Tibial nerve (tissue), 4 donors: ENCODE measurements around the gene CHTOP. TPM values are rescaled to one million over a fixed set of nuclear protein-coding genes. Genes with fewer than 3 reads are reported as not detected.
"Not testable (repeated sequence)": the region's sequence is repeated elsewhere in the genome, so short reads cannot be mapped to it uniquely, and the experiment has no call there.

ENCODE experiments used
- DNase-seq, 2 donors: peaks; one replicate each; pipeline ENCODE4 v3.0.0-alpha.2; 2019; ENCODE audit warnings: low spot score in 2 of 2
- H3K27ac ChIP-seq, 4 donors: fragments of 200-600 bp; sonication (generic) in 3 of 4; one replicate each; pipeline ENCODE4 v1.5.1; 2017 to 2019; ENCODE audit warnings: mild to moderate bottlenecking in 1 of 4
- H3K27me3 ChIP-seq, 2 donors: fragments of 200-600 bp; sonication (generic) in 1 of 2; one replicate each; pipeline versions ENCODE4 v1.5.1 to v1.6.0; 2017 to 2019
- H3K36me3 ChIP-seq, 3 donors: fragments of 200-600 bp; sonication (generic); one replicate each; pipeline ENCODE4 v1.5.1; 2018 to 2019
- H3K4me1 ChIP-seq, 4 donors: fragments of 200-600 bp; sonication (generic) in 3 of 4; one replicate each; pipeline ENCODE4 v1.5.1; 2017 to 2019
- H3K4me3 ChIP-seq, 4 donors: fragments of 200-600 bp; sonication (generic) in 3 of 4; one replicate each; pipeline ENCODE4 v1.5.1; 2017 to 2019; ENCODE audit warnings: mild to moderate bottlenecking in 1 of 4, moderate library complexity in 1 of 4
- H3K9me3 ChIP-seq, 4 donors: fragments of 200-600 bp; sonication (generic) in 3 of 4; one replicate each; pipeline ENCODE4 v1.5.1; 2017 to 2019
- EP300 ChIP-seq, 2 donors: sonication (generic); formaldehyde crosslinking; IDR thresholded peaks; one replicate each; pipeline ENCODE4 v1.6.1; 2017; ENCODE audit warnings: antibody characterized with exemption in 2 of 2, mild to moderate bottlenecking in 1 of 2
- POLR2A ChIP-seq, 2 donors: fragments of 450-650 bp; IDR thresholded peaks; one replicate each; pipeline ENCODE4 v1.6.1; 2017; ENCODE audit warnings: antibody characterized with exemption in 2 of 2, mild to moderate bottlenecking in 2 of 2, moderate library complexity in 2 of 2
- WGBS, 2 donors: methylation state at CpG; one replicate each; pipeline ENCODE4 v1.1.5; 2018; 5-methylcytosine and 5-hydroxymethylcytosine counted together
- total RNA-seq, 4 donors: library from RNA; depleted of rRNA; stranded (reverse); fragments of >200 nt; gene quantifications; one replicate each; pipeline ENCODE4 v1.1.0, GENCODE V29; 2016
- TF ChIP-seq, protein P1 (sequence below), 5 experiments: fragments of 200-600 bp in 3 of 5; fragments of 450-650 bp in 2 of 5; sonication (generic) in 3 of 5; IDR thresholded peaks; one replicate each; pipeline ENCODE4 v1.5.1; 2016 to 2019; ENCODE audit warnings: antibody characterized with exemption in 5 of 5, mild to moderate bottlenecking in 3 of 5, moderate library complexity in 2 of 5

CHTOP gene
- total RNA-seq, 4 donors from 2014 or later: 49.0 to 66.6 (median 56.5) TPM

DNA sequence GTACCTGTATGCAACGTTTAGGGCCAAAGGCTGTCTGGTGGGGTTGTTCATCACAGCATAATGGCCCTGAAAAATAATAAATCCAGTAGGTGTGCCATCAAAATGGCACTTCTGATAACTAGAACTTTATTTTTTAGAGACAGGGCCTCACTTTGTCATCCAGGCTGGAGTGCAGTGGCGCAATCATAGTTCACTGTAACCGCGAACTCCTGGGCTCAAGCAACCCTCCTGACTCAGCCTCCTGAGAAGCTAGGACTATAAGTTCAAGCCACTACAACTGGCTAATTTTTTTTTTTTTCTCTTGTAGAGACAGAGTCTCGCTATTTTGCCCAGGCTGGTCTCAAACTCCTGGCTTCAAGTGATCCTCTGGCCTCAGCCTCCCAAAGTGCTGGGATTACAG is 29.3 kb downstream of the CHTOP start:
- H3K4me1 ChIP-seq: peaks cover 0 to 13% (median 4%) of the 10 kb centered on the region in 4 donors
- H3K36me3 ChIP-seq: peaks cover 2 to 81% (median 43%) of the 10 kb centered on the region in 3 donors
- WGBS, 2 donors: 87% methylated on average over 5 of the region's 5 CpGs
- H3K27me3 ChIP-seq: no peaks in the 10 kb centered on the region
- DNase-seq: no peak
- H3K27ac ChIP-seq: no peak overlapping the region
- TF ChIP-seq, protein P1, sequence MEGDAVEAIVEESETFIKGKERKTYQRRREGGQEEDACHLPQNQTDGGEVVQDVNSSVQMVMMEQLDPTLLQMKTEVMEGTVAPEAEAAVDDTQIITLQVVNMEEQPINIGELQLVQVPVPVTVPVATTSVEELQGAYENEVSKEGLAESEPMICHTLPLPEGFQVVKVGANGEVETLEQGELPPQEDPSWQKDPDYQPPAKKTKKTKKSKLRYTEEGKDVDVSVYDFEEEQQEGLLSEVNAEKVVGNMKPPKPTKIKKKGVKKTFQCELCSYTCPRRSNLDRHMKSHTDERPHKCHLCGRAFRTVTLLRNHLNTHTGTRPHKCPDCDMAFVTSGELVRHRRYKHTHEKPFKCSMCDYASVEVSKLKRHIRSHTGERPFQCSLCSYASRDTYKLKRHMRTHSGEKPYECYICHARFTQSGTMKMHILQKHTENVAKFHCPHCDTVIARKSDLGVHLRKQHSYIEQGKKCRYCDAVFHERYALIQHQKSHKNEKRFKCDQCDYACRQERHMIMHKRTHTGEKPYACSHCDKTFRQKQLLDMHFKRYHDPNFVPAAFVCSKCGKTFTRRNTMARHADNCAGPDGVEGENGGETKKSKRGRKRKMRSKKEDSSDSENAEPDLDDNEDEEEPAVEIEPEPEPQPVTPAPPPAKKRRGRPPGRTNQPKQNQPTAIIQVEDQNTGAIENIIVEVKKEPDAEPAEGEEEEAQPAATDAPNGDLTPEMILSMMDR (IDR thresholded peaks at IDR 0.05): no peak
- TF ChIP-seq EP300 (IDR thresholded peaks at IDR 0.05) (no peak), POLR2A (IDR thresholded peaks at IDR 0.05) (no peak)
- H3K4me3 ChIP-seq: no peak overlapping the region
- no peaks in the 10 kb centered on the region for H3K9me3 ChIP-seq

DNA sequence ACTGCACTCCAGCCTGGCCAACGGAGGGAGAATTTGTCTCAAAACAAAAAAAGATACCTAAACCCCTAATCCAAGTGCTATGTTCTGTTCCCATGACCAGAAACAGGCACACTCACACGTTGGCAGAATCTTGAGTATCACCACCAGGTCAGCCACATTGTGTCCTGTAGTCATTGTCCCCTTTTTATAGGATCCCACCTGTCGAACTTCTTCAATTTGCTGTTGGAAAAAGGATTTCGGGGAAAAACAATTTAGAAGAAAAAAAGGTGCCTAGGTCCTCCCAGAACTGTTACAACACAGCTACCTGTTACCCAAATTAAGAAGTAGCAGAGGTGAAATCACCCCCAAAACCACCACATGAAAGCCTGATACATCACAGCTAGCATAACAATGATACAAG is 33.6 kb downstream of the CHTOP start:
- Histone ChIP-seq H3K27me3 (no peaks in the 10 kb centered on the region), H3K27ac (no peak overlapping the region), H3K4me1 (peaks cover 0 to 25% (median 9%) of the 10 kb centered on the region in 4 donors), H3K4me3 (no peak overlapping the region), H3K9me3 (no peaks in the 10 kb centered on the region), H3K36me3 (peaks cover 2 to 69% (median 37%) of the 10 kb centered on the region in 3 donors)
- 83 to 91% methylated on average over 4 of the region's 4 CpGs for WGBS, 2 donors
- TF ChIP-seq, protein P1 (IDR thresholded peaks at IDR 0.05): no peak
- TF ChIP-seq POLR2A (IDR thresholded peaks at IDR 0.05) (no peak), EP300 (IDR thresholded peaks at IDR 0.05) (no peak)
- no peak for DNase-seq

DNA sequence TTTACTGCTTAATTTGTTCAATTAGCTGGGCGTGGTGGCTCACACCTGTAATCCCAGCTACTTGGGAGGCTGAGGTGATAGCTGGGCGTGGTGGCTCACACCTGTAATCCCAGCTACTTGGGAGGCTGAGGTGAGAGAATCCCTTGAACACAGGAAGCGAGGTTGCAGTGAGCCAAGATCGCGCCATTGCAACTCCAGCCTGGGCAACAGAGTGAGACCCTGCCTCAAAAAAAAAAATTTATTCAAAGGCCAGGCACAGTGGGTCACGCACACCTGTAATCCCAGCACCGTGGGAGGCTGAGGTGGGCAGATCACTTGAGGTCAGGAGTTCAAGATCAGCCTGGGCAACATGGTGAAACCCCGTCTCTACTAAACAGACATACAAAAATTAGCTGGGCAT is 34.8 kb downstream of the CHTOP start:
- not testable (repeated sequence) for H3K27me3 ChIP-seq, H3K27ac ChIP-seq, H3K9me3 ChIP-seq, H3K4me3 ChIP-seq, DNase-seq
- H3K4me1 ChIP-seq: peaks cover 0 to 25% (median 9%) of the 10 kb centered on the region in 4 donors
- WGBS, 2 donors: 93 to 94% methylated on average over 8 of the region's 8 CpGs
- H3K36me3 ChIP-seq: peaks cover 2 to 57% (median 37%) of the 10 kb centered on the region in 3 donors

DNA sequence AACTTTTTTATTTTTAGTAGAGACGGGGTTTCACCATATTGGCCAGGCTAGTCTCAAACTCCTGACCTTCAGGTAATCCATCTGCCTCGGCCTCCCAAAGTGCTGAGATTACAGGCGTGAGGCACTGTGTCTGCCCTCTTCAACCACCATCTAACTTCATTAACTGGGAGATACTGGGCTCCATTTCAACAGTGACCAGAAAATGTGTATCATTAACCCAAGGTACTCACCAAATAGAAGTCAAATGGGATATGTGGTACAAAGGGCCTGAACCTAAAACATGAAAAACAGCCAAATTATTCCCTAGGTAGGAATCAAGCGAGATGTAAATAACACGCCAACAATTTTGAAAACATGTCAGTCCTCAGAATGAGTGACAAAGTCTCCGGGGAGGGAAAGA is 35.7 kb downstream of the CHTOP start:
- 78 to 79% methylated on average over 6 of the region's 6 CpGs for WGBS, 2 donors
- H3K27ac ChIP-seq: peak overlapping the region in 2 of 4 donors; percentile 87 to 92

DNA sequence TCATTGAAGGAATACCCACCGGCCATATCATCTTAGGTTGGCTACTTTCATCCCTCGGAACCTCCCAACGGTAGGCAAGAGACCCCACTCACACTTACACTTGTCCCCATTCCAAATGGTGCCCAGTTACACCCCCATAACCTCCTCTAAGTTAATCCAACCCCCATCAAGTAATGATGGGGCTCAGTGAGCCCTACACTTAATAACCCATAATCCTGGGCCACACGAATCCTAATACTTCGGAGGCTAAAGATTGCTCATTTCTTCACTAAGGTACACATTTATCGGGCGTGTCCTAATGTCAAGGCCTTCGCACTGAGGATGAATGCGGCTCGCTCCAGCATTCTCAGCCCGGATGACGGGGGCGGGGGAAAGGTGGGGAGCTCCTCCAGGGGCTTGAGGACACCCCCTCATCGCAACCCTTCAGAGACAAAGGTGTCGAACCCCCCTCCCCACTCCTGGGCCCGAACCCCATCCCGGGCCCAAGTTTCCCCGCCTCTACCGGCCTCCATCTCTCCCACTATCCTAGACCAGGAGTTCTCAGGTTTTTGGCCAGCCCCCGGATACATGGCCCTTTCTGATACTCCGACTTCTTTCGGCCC is 36.5 kb downstream of the CHTOP start:
- Histone ChIP-seq H3K4me3 (peak overlapping the region; percentile 46 to 92 (median 79)), H3K9me3 (no peaks in the 10 kb centered on the region), H3K27ac (peak overlapping the region; percentile 73 to 92 (median 86)), H3K27me3 (no peaks in the 10 kb centered on the region), H3K4me1 (peaks cover 0 to 25% (median 9%) of the 10 kb centered on the region in 4 donors), H3K36me3 (peaks cover 2 to 40% (median 24%) of the 10 kb centered on the region in 3 donors)
- 1 to 2% methylated on average over 22 of the region's 22 CpGs for WGBS, 2 donors
- no peak for DNase-seq
- TF ChIP-seq POLR2A (IDR thresholded peaks at IDR 0.05) (no peak), EP300 (IDR thresholded peaks at IDR 0.05) (no peak)
- TF ChIP-seq, protein P1 (IDR thresholded peaks at IDR 0.05): no peak

More for the DNA sequence above, 35.7 kb downstream of the CHTOP start:
- Histone ChIP-seq H3K27me3 (no peaks in the 10 kb centered on the region), H3K9me3 (no peaks in the 10 kb centered on the region), H3K36me3 (peaks cover 2 to 48% (median 32%) of the 10 kb centered on the region in 3 donors), H3K4me1 (peaks cover 0 to 25% (median 9%) of the 10 kb centered on the region in 4 donors), H3K4me3 (peak overlapping the region in 3 of 4 donors; percentile 46 to 92 (median 78))
- no peak for DNase-seq
- TF ChIP-seq, protein P1 (IDR thresholded peaks at IDR 0.05): no peak
- no peak for TF ChIP-seq EP300 (IDR thresholded peaks at IDR 0.05)
- TF ChIP-seq POLR2A (IDR thresholded peaks at IDR 0.05): no peak
